Measurements from ENCODE around the gene HTR3B.
A peak's percentile ranks its signal among the peaks of the same experiment; 100 is the strongest.
"Not testable (repeated sequence)": the region's sequence is repeated elsewhere in the genome, so short reads cannot be mapped to it uniquely, and the experiment has no call there.

HTR3B gene

DNA sequence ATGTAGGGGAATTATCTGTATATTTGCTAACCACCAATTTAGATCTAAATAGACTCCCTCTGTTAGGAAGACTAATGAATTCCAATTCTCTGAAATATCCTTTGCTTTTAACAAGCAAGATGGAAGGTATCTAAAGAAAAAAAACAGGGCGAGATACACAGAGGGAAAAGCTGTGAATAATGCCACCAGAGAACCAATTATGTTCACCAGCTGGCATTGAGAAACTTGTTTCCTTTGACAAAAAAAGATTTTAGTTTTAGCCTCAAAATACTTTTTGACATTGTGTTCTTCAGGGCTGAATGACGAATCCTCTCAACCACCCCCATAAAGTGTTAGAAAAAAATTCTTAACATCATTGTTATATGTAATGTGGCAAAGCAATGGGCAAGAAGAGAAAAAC is 19.0 kb downstream of the HTR3B start:
- Histone ChIP-seq H3K4me1 (ENCODE audit: insufficient read depth, low read length) (no peaks in the 10 kb centered on the region), H3K27ac (ENCODE audit: low read depth, low read length) (no peak overlapping the region), H3K9ac (ENCODE audit: low read depth, low read length) (no peak overlapping the region), H3K27me3 (ENCODE audit: insufficient read depth, low read length) (no peaks in the 10 kb centered on the region), H3K4me3 (ENCODE audit: low read length) (no peak overlapping the region), H3K9me3 (ENCODE audit: insufficient read depth, low read depth, low read length) (no peaks in the 10 kb centered on the region), H3K36me3 (ENCODE audit: insufficient read depth, low read length) (no peaks in the 10 kb centered on the region)
- WGBS: 95% methylated on average over 1 of the region's 2 CpGs

DNA sequence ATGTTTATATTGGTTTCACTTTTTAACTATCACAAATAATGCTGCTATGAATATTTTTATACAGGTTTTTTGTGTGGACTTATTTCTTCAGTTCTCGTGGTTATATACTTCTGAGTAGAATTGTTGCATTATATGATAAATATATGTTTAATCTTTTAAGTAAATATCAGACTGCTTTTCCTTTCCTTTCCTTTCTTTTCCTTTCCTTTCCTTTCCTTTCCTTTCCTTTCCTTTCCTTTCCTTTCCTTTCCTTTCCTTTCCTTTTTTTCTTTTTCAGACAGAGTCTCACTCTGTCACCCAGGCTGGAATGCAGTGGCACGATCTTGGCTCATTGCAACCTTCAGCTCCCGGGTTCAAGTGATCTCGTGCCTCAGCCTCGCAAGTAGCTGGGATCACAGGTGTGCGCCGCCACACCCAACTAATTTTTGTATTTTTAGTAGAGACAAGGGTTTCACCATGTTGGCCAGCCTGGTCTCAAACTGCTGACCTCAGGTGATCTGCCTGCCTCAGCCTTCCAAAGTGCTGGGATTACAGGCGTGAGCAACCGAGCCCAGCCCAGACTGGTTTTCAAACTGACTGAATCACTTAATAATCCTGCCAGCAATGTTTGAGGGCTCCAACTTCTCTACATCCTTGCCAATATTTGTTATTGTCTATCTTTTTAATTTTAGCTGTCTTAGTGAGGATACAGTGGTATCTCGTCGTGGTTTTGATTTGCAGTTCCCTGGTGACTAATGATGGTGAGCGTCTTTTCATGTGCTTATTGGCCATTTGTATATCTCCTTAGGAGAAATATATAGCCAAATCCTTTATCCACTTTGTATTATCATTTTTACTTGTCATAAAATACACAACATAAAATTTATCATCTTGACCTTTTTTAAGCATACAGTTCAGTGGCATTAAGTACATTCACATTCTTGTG is 21.9 kb downstream of the HTR3B start:
- 91% methylated on average over 11 of the region's 12 CpGs for WGBS
- H3K9ac ChIP-seq (ENCODE audit: low read depth, low read length): no peak overlapping the region
- no peaks in the 10 kb centered on the region for H3K4me1 ChIP-seq (ENCODE audit: insufficient read depth, low read length)
- H3K27me3 ChIP-seq (ENCODE audit: insufficient read depth, low read length): no peaks in the 10 kb centered on the region
- H3K36me3 ChIP-seq (ENCODE audit: insufficient read depth, low read length): no peaks in the 10 kb centered on the region
- H3K9me3 ChIP-seq (ENCODE audit: insufficient read depth, low read depth, low read length): no peaks in the 10 kb centered on the region
- H3K27ac ChIP-seq (ENCODE audit: low read depth, low read length): no peak overlapping the region
- no peak overlapping the region for H3K4me3 ChIP-seq (ENCODE audit: low read length)

DNA sequence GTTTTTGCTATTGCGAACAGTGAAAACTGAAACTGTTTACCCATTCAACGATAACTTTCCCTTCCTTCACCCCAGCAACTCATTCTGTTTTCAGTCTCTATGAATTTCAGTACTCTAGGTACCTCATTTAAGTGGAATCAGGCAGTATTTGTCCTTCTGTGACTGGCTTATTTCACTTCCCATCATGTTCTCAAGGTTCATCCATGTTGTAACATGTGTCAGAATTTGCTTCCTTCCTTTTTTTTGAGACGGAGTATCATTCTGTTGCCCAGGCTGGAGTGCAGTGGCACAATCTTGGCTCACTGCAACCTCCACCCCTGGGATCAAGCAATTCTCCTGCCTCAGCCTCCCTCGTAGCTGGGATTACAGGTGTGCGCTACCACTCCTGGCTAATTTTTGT is 23.7 kb downstream of the HTR3B start:
- no peak overlapping the region for H3K4me3 ChIP-seq (ENCODE audit: low read length)
- H3K36me3 ChIP-seq (ENCODE audit: insufficient read depth, low read length): no peaks in the 10 kb centered on the region
- no peaks in the 10 kb centered on the region for H3K9me3 ChIP-seq (ENCODE audit: insufficient read depth, low read depth, low read length)
- WGBS: 96% methylated on average over 5 of the region's 5 CpGs
- H3K27me3 ChIP-seq (ENCODE audit: insufficient read depth, low read length): no peaks in the 10 kb centered on the region
- peaks cover 14% of the 10 kb centered on the region for H3K4me1 ChIP-seq (ENCODE audit: insufficient read depth, low read length)
- H3K9ac ChIP-seq (ENCODE audit: low read depth, low read length): no peak overlapping the region
- H3K27ac ChIP-seq (ENCODE audit: low read depth, low read length): no peak overlapping the region

DNA sequence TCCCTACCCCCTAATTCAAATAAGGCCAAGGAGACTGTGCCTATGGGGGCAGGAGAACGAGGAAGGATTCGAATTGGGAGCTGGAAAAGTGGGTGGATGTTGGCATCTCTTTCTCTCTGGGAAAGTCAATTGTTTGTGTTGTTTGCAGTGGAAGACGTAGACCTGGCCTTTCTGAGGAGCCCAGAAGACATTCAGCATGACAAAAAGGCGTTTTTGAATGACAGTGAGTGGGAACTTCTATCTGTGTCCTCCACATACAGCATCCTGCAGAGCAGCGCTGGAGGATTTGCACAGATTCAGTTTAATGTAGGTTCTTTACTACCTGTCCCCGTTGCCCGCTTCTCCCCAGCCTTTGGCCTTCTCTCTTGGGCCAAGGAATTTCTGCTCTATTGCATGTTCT is 28.2 kb downstream of the HTR3B start:
- Histone ChIP-seq H3K9me3 (ENCODE audit: insufficient read depth, low read depth, low read length) (no peaks in the 10 kb centered on the region), H3K9ac (ENCODE audit: low read depth, low read length) (no peak overlapping the region; the same call in 1 of the 2 replicates), H3K36me3 (ENCODE audit: insufficient read depth, low read length) (no peaks in the 10 kb centered on the region), H3K27ac (ENCODE audit: low read depth, low read length) (peak overlapping the region; percentile 79; the same call in 1 of the 2 replicates), H3K4me1 (ENCODE audit: insufficient read depth, low read length) (peaks cover 17% of the 10 kb centered on the region), H3K4me3 (ENCODE audit: low read length) (no peak overlapping the region), H3K27me3 (ENCODE audit: insufficient read depth, low read length) (no peaks in the 10 kb centered on the region)
- WGBS: 42% methylated on average over 7 of the region's 7 CpGs

DNA sequence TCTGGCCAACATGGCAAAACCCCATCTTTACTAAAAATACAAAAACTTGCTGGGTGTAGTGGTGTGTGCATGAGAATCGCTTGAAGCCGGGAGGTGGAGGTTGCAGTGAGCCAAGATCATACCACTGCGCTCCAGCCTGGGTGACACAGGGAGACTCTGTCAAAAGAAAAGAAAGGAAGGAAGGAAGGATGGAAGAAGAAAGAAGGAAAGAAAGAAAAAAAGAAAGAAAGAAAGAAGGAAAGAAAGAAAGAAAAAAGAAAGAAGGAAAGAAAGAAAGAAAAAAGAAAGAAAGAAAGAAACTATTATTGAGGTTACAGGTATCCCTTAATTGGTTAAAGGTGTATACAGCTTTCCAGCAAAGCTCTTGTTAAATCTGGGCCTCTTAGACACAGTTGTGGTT is 29.6 kb downstream of the HTR3B start:
- not testable (repeated sequence) for H3K9ac ChIP-seq (ENCODE audit: low read depth, low read length); H3K9me3 ChIP-seq (ENCODE audit: insufficient read depth, low read depth, low read length); H3K27me3 ChIP-seq (ENCODE audit: insufficient read depth, low read length); H3K4me3 ChIP-seq (ENCODE audit: low read length); H3K36me3 ChIP-seq (ENCODE audit: insufficient read depth, low read length); H3K27ac ChIP-seq (ENCODE audit: low read depth, low read length)
- H3K4me1 ChIP-seq (ENCODE audit: insufficient read depth, low read length): peaks cover 17% of the 10 kb centered on the region
- WGBS: 93% methylated on average over 3 of the region's 3 CpGs

DNA sequence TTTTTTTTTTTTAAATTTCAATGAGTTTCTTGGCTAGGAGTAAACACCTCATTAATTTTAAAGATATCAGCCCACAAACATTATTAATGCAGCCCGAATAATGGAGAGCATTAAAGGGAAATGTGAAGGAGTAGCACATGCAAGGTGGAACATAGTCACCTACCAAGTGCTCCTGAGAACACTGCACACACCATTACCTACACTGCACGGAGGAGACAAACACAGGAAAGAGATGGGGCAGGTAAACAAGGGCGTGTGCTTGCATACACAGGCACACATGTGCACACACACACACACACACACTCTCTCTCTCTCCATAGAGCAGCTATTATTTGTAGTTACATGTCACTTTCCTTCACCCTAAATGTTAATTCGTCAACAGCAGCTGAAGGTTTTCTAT is 30.2 kb downstream of the HTR3B start:
- Histone ChIP-seq H3K4me1 (ENCODE audit: insufficient read depth, low read length) (peaks cover 17% of the 10 kb centered on the region), H3K27ac (ENCODE audit: low read depth, low read length) (no peak overlapping the region), H3K9ac (ENCODE audit: low read depth, low read length) (no peak overlapping the region), H3K36me3 (ENCODE audit: insufficient read depth, low read length) (no peaks in the 10 kb centered on the region), H3K4me3 (ENCODE audit: low read length) (no peak overlapping the region), H3K9me3 (ENCODE audit: insufficient read depth, low read depth, low read length) (no peaks in the 10 kb centered on the region), H3K27me3 (ENCODE audit: insufficient read depth, low read length) (no peaks in the 10 kb centered on the region)
- WGBS: 100% methylated on average over 2 of the region's 4 CpGs

DNA sequence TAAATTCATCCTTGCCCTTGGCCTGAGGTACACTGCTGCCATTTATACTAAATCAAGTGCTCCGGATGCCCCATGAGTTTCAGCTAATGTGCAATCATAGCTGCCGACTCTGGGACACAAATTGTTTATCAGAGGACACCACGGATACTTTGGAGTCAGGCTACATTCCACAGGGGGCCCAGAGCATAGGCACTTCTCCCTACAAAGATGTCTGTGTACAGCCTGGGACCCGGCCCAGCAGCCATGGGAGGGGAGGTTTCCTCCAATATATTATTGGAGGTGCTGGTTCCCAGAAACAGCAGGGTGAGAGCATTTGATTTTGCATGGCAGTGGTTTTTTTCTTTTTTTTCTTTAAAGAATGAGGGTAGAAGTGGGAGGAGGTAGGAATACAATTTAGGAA is 31.3 kb downstream of the HTR3B start:
- H3K27me3 ChIP-seq (ENCODE audit: insufficient read depth, low read length): no peaks in the 10 kb centered on the region

DNA sequence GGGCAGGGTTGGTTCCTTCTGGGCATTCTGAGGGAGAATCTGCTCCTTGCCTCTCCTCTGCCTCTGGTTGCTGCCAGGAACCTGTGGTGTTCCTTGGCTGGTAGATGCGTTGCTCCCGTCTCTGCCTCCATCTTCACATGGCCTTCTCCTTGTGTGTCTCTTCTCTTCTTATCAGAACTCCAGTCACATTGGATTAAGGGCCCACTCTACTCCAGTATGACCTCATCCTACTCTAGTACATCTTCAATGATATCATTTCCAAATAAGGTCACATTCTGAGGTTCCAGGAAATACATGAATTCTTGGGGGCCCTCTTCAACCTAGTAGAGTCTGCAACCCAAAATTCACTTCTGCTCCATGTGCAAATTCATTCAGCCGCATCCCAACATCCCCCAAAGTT is 33.3 kb downstream of the HTR3B start:
- H3K4me1 ChIP-seq (ENCODE audit: insufficient read depth, low read length): peaks cover 7% of the 10 kb centered on the region
- no peaks in the 10 kb centered on the region for H3K36me3 ChIP-seq (ENCODE audit: insufficient read depth, low read length)
- H3K27me3 ChIP-seq (ENCODE audit: insufficient read depth, low read length): no peaks in the 10 kb centered on the region
- no peak overlapping the region for H3K4me3 ChIP-seq (ENCODE audit: low read length)
- WGBS: 75% methylated on average over 3 of the region's 3 CpGs
- no peak overlapping the region for H3K9ac ChIP-seq (ENCODE audit: low read depth, low read length)
- H3K27ac ChIP-seq (ENCODE audit: low read depth, low read length): no peak overlapping the region
- no peaks in the 10 kb centered on the region for H3K9me3 ChIP-seq (ENCODE audit: insufficient read depth, low read depth, low read length)

More for the DNA sequence above, 31.3 kb downstream of the HTR3B start:
- Histone ChIP-seq H3K27ac (ENCODE audit: low read depth, low read length) (no peak overlapping the region), H3K4me3 (ENCODE audit: low read length) (no peak overlapping the region), H3K36me3 (ENCODE audit: insufficient read depth, low read length) (no peaks in the 10 kb centered on the region), H3K4me1 (ENCODE audit: insufficient read depth, low read length) (peaks cover 17% of the 10 kb centered on the region), H3K9me3 (ENCODE audit: insufficient read depth, low read depth, low read length) (no peaks in the 10 kb centered on the region), H3K9ac (ENCODE audit: low read depth, low read length) (no peak overlapping the region)
- WGBS: 85% methylated on average over 4 of the region's 4 CpGs

DNA sequence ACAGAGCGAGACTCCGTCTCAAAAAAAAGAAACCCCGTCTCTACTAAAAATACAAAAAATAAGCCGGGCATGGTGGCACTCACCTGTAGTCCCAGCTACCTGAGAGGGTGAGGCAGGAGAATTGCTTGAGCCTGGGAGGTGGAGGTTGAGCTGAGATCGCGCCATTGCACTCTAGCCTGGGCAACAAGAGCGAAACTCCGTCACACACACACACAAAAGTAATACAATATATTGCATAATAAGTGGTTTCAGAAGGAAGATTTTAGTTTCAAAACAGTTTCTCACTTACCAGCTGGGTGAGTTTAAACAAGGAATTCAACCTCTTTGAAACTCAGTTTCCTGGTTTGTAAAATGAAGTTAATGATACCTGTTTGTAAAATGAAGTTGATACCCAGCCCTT is 37.7 kb downstream of the HTR3B start:
- WGBS: 100% methylated on average over 4 of the region's 8 CpGs

DNA sequence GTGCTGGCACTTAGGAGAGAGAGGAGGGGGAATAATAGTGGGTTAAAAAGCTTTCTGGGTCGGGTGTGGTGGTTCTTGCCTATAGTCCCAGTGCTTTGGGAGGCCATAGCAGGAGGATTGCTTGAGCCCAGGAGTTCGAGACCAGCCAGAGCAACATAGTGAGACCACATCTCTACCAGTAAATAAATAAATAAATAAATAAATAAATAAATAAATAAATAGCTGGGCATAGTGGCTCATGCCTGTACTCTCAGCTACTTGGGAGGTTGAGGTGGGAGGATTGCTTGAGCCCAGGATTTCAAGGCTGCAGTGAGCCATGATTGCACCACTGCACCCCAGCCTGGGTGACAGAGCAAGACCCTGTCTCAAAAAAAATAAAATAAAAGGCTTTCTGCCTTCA is 41.6 kb downstream of the HTR3B start:
- not testable (repeated sequence) for H3K27me3 ChIP-seq (ENCODE audit: insufficient read depth, low read length); H3K27ac ChIP-seq (ENCODE audit: low read depth, low read length); H3K9me3 ChIP-seq (ENCODE audit: insufficient read depth, low read depth, low read length); H3K4me1 ChIP-seq (ENCODE audit: insufficient read depth, low read length); H3K36me3 ChIP-seq (ENCODE audit: insufficient read depth, low read length); H3K9ac ChIP-seq (ENCODE audit: low read depth, low read length); H3K4me3 ChIP-seq (ENCODE audit: low read length)
- 83% methylated on average over 2 of the region's 2 CpGs for WGBS

More for the DNA sequence above, 37.7 kb downstream of the HTR3B start:
- Histone ChIP-seq H3K4me3 (ENCODE audit: low read length) (no peak overlapping the region), H3K9me3 (ENCODE audit: insufficient read depth, low read depth, low read length) (no peaks in the 10 kb centered on the region), H3K36me3 (ENCODE audit: insufficient read depth, low read length) (no peaks in the 10 kb centered on the region), H3K4me1 (ENCODE audit: insufficient read depth, low read length) (no peaks in the 10 kb centered on the region), H3K27ac (ENCODE audit: low read depth, low read length) (no peak overlapping the region), H3K9ac (ENCODE audit: low read depth, low read length) (no peak overlapping the region), H3K27me3 (ENCODE audit: insufficient read depth, low read length) (no peaks in the 10 kb centered on the region)

DNA sequence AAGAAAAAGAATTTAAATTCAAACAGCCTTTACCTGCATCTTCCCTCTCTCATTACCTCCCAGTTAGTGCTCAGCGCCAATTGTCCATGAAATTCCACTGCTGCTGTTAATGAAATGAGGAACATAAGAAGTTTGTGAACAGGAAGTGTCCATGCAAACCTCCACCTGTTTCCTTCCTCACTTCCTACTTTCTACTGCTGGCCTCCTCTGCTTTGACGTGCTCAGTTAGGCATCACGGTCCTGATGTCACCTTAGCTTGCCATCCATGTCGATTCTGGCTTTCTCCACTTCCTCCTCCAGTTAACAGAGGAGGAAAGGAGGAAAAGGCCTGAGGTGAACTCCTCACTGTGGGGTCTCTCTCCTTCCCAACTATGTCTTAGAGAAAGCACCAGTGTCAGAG is 43.4 kb downstream of the HTR3B start:
- Histone ChIP-seq H3K36me3 (ENCODE audit: insufficient read depth, low read length) (no peaks in the 10 kb centered on the region), H3K4me3 (ENCODE audit: low read length) (no peak overlapping the region), H3K27ac (ENCODE audit: low read depth, low read length) (no peak overlapping the region), H3K4me1 (ENCODE audit: insufficient read depth, low read length) (peaks cover 19% of the 10 kb centered on the region; the same call in 1 of the 2 replicates), H3K27me3 (ENCODE audit: insufficient read depth, low read length) (no peaks in the 10 kb centered on the region), H3K9ac (ENCODE audit: low read depth, low read length) (no peak overlapping the region), H3K9me3 (ENCODE audit: insufficient read depth, low read depth, low read length) (no peaks in the 10 kb centered on the region)
- 89% methylated on average over 3 of the region's 4 CpGs for WGBS

All from HUES64 (cell line).